HK-2 (cell line): ENCODE measurements around the gene MYOM3.
"Not testable (repeated sequence)": the region's sequence is repeated elsewhere in the genome, so short reads cannot be mapped to it uniquely, and the experiment has no call there.

Experiments used
- DNase-seq: peaks from one replicate; pipeline ENCODE4 v3.0.0-alpha.2; 2018; ENCODE audit not compliant: unreplicated experiment

MYOM3 gene

GRCh38 chr1:24071941-24072340, 40.0 kb downstream of the MYOM3 start:
- DNase-seq = peak; percentile 23

GRCh38 chr1:24070821-24071393, 41.0 kb downstream of the MYOM3 start:
- peak; percentile 81 for DNase-seq

GRCh38 chr1:24069817-24070216, 42.1 kb downstream of the MYOM3 start:
- DNase-seq = no peak

GRCh38 chr1:24067978-24068377, 44.0 kb downstream of the MYOM3 start:
- no peak for DNase-seq

GRCh38 chr1:24065304-24065703, 46.6 kb downstream of the MYOM3 start:
- DNase-seq = no peak

GRCh38 chr1:24062221-24062620, 49.7 kb downstream of the MYOM3 start:
- DNase-seq = no peak

- DNase-seq = no peak
Observed at GRCh38 chr1:24060482-24060881, 51.5 kb downstream of the MYOM3 start.

GRCh38 chr1:24058671-24059455, 53.1 kb downstream of the MYOM3 start:
- DNase-seq = no peak

- DNase-seq = no peak
Observed at GRCh38 chr1:24057171-24057570, 54.8 kb downstream of the MYOM3 start.

- DNase-seq = no peak
Observed at GRCh38 chr1:24055681-24056080, 56.3 kb downstream of the MYOM3 start.

GRCh38 chr1:24052220-24052619, 59.7 kb downstream of the MYOM3 start:
- no peak for DNase-seq

GRCh38 chr1:24051206-24051945, 60.6 kb downstream of the MYOM3 start:
- no peak for DNase-seq

- DNase-seq = no peak
Observed at GRCh38 chr1:24049733-24050132, 62.2 kb downstream of the MYOM3 start.

GRCh38 chr1:24048894-24049293, 63.0 kb downstream of the MYOM3 start:
- DNase-seq = not testable (repeated sequence)

- DNase-seq = no peak
Observed at GRCh38 chr1:24048205-24048869, 63.6 kb downstream of the MYOM3 start.

- DNase-seq = no peak
Observed at GRCh38 chr1:24047110-24047477, 64.8 kb downstream of the MYOM3 start.

- no peak for DNase-seq
Observed at GRCh38 chr1:24045771-24046170, 66.2 kb downstream of the MYOM3 start.

GRCh38 chr1:24044672-24045071, 67.3 kb downstream of the MYOM3 start:
- DNase-seq = not testable (repeated sequence)

- no peak for DNase-seq
Observed at GRCh38 chr1:24043345-24044032, 68.4 kb downstream of the MYOM3 start.

- no peak for DNase-seq
Observed at GRCh38 chr1:24042315-24042714, 69.6 kb downstream of the MYOM3 start.

GRCh38 chr1:24036088-24036487, 75.8 kb downstream of the MYOM3 start:
- no peak for DNase-seq

- no peak for DNase-seq
Observed at GRCh38 chr1:24032981-24033380, 79.0 kb downstream of the MYOM3 start.
